B cell (primary cell): ENCODE data around the gene PRKG2.

Experiments
- EZH2 ChIP-seq: IDR thresholded peaks from 2 replicates; pipeline ENCODE4 v1.6.1; 2012; ENCODE audit warnings: borderline replicate concordance, low read depth, mild to moderate bottlenecking, moderate library complexity, low read length; ENCODE audit not compliant: insufficient read depth, poor library complexity, severe bottlenecking
- TF ChIP-seq, protein P1 (sequence below): fragments of 200-600 bp; IDR thresholded peaks from one replicate; pipeline ENCODE4 v1.8.0; 2022; ENCODE audit warnings: antibody characterized with exemption, mild to moderate bottlenecking

DNA sequence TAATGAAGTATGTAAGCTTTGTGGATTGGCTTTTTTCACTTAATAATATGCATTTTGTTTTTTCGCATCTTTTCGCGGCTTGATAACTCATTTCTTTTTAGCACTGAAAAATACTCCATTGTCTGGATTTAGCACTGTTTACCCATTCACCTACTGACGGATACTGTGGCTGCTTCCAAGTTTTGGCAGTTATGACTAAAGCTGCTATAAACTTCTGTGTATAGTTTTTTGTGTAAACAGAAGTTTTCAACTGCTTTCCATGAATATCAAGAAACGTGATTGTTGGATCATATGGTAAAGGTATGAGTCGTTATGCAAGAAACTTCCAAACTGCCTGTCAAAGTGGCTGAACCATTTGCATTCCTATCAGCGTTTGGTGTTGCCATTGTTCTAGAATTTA is 96.9 kb downstream of the PRKG2 start:
- TF ChIP-seq, protein P1, sequence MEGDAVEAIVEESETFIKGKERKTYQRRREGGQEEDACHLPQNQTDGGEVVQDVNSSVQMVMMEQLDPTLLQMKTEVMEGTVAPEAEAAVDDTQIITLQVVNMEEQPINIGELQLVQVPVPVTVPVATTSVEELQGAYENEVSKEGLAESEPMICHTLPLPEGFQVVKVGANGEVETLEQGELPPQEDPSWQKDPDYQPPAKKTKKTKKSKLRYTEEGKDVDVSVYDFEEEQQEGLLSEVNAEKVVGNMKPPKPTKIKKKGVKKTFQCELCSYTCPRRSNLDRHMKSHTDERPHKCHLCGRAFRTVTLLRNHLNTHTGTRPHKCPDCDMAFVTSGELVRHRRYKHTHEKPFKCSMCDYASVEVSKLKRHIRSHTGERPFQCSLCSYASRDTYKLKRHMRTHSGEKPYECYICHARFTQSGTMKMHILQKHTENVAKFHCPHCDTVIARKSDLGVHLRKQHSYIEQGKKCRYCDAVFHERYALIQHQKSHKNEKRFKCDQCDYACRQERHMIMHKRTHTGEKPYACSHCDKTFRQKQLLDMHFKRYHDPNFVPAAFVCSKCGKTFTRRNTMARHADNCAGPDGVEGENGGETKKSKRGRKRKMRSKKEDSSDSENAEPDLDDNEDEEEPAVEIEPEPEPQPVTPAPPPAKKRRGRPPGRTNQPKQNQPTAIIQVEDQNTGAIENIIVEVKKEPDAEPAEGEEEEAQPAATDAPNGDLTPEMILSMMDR, result no peak
- no peak for TF ChIP-seq EZH2
